Measurements from ENCODE around the gene PRAC1.

PRAC1 gene

DNA sequence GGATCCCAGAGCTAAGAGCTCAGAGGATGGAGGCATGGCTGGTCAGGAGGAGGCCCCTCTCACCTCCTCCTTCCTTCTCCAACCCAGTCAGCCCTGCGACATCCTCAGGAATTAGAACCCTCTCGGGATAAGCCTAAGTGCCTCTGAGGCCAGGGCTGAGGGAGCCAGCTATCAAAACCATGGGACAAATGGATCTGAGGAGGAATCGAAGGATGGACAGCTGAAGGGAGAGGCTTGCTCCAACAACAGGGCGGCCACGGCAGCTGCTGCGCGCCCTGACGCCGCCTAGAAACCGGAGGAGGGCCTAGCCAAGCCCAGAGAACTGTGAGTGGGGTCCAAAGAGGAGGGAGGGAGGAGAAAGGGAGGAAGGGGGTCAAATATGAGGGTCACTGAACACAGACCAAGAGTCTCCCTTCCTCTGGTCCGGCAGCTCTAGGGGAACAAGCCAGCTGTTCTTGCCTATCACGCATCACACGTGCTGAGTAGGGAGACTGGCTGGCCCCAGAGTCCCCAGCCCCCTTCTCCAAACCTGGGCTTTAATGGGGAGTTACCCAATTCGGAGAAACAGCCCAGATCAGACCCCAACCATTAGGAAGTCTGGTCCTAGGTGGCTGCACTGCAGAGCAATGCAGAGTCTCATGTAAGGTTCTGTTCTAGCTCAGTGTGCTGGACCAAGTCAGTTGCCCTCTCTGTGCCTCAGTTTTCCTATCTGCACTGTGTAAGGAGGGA lies 12.2 kb upstream of the PRAC1 start:
- no peaks in the 10 kb centered on the region for H3K36me3 ChIP-seq (ENCODE audit: control insufficient read depth in 5 of 5, insufficient read depth in 5 of 5, low read length in 5 of 5)
- no peak overlapping the region for H3K27ac ChIP-seq (ENCODE audit: low read depth, low read length)
- peaks cover 66 to 89% (median 79%) of the 10 kb centered on the region in 5 donors for H3K27me3 ChIP-seq (ENCODE audit: control insufficient read depth in 5 of 5, insufficient read depth in 4 of 5, low read length in 5 of 5)
- H3K9me3 ChIP-seq (ENCODE audit: control insufficient read depth in 5 of 5, low read length in 5 of 5): no peaks in the 10 kb centered on the region
- H3K9ac ChIP-seq (ENCODE audit: low read length in 5 of 5): no peak overlapping the region
- H3K4me3 ChIP-seq (ENCODE audit: low read depth in 1 of 5, low read length in 5 of 5): no peak overlapping the region
- peaks cover 0 to 5% (median under 1%) of the 10 kb centered on the region in 5 donors for H3K4me1 ChIP-seq (ENCODE audit: control insufficient read depth in 5 of 5, insufficient read depth in 5 of 5, low read length in 5 of 5)

DNA sequence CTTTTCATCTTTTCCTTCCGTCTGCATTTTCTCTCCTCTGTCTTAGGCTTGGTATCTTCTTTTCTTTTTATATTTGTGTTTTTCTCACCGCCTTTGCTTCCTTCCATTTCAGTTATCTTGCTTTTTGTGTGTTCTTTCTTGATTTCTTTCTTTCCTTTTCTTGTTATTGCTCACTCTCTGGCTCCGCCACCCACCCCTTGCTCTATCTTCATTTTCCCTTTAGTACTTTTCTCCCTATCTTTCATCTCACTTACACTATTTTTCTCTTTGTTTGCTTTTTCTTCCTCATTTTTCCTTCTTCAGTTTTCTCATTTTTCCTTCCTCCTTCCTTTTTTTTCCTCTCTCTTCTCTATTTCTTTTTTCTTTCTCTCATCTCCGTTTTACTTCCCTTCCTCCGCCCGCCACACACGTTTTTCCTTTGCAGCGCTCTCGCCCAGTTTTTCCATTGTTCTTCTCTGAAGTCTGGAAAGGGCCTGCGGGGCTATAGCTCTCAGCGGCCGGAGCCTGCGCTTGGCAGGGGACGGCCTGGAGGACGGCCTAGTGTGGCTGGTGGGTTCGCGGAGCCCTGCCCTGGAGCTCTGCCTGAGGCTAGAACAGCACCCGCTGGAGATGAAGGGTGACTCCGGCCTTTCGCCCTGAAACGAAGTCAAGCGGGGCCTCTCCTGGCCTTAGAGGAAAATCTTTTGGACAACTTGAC lies 11.5 kb upstream of the PRAC1 start:
- Histone ChIP-seq H3K4me1 (ENCODE audit: control insufficient read depth in 5 of 5, insufficient read depth in 5 of 5, low read length in 5 of 5) (peaks cover 0 to 11% (median 6%) of the 10 kb centered on the region in 5 donors), H3K9ac (ENCODE audit: low read length in 5 of 5) (no peak overlapping the region), H3K4me3 (ENCODE audit: low read depth in 1 of 5, low read length in 5 of 5) (no peak overlapping the region), H3K27ac (ENCODE audit: low read depth, low read length) (no peak overlapping the region), H3K36me3 (ENCODE audit: control insufficient read depth in 5 of 5, insufficient read depth in 5 of 5, low read length in 5 of 5) (no peaks in the 10 kb centered on the region), H3K27me3 (ENCODE audit: control insufficient read depth in 5 of 5, insufficient read depth in 4 of 5, low read length in 5 of 5) (peaks cover 60 to 89% (median 78%) of the 10 kb centered on the region in 5 donors), H3K9me3 (ENCODE audit: control insufficient read depth in 5 of 5, low read length in 5 of 5) (no peaks in the 10 kb centered on the region)

DNA sequence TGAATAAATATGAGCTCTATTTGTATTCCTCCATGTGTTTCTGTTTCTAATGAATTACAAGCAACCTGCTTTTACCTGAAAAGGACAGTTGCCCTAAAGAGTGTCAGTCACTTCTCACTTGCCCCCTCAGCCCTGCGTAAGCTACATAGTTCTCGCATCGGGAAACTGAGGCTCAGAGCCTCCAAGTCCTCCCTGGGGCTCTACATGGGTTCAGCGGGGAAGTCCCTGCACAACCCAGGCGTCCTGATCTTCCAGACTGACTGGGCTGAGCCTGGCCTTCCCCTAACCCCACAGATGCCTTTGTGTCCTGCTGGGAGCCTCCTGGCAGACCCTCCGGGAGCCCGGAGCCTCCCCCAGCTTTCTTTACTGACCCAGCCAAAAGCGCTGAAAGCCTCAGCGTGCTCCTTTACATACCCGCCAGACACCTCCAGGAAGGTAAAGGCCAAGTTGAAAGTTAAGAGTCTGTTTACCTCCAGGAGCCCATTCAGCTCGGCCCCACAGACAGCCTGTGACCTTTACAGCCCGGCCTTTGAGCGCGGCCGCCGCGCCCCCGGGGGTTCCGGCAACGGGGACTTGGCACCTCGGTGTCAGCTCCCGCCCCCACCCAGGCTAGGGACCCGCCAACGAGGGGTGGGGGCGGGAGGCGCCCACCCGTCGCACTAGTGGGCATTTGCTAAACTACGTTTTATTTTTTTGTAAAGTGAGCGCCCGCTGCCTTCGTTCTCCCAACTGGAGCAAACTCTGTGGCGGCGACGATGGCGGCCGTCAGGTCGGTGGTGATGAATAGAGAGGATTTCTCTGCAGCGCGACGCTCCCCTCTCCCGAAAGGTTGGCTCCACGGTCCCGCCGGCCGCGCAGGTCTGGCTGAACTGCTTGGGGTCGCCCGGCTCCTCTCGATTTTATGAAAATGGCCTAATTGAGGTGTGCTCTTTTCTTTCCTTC lies 10.6 kb upstream of the PRAC1 start:
- Histone ChIP-seq H3K4me3 (ENCODE audit: low read depth in 1 of 5, low read length in 5 of 5) (no peak overlapping the region), H3K9ac (ENCODE audit: low read length in 5 of 5) (no peak overlapping the region), H3K9me3 (ENCODE audit: control insufficient read depth in 5 of 5, low read length in 5 of 5) (no peaks in the 10 kb centered on the region), H3K36me3 (ENCODE audit: control insufficient read depth in 5 of 5, insufficient read depth in 5 of 5, low read length in 5 of 5) (no peaks in the 10 kb centered on the region), H3K27me3 (ENCODE audit: control insufficient read depth in 5 of 5, insufficient read depth in 4 of 5, low read length in 5 of 5) (peaks cover 57 to 89% (median 78%) of the 10 kb centered on the region in 5 donors), H3K27ac (ENCODE audit: low read depth, low read length) (no peak overlapping the region), H3K4me1 (ENCODE audit: control insufficient read depth in 5 of 5, insufficient read depth in 5 of 5, low read length in 5 of 5) (peaks cover 0 to 19% (median 13%) of the 10 kb centered on the region in 5 donors)

DNA sequence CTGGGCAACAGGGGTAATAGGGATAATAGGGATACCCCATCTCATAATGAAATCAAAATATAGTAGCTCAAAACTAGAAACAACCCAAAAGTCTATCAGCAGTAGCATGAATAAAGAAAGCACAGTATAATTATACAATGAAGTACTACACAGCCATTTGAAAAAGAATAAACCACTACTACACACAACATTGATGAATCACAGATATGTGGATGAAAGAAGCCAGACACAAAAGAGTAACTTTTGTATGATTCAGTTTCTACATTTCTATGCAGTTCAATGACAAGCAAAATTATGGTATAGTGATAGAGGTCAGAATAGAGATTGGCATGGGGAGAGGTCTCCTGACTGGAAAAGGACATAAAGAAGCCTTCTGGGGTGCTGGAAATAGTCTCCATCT lies 9.0 kb upstream of the PRAC1 start:
- peaks cover 0 to 20% (median 13%) of the 10 kb centered on the region in 5 donors for H3K4me1 ChIP-seq (ENCODE audit: control insufficient read depth in 5 of 5, insufficient read depth in 5 of 5, low read length in 5 of 5)
- no peak overlapping the region for H3K9ac ChIP-seq (ENCODE audit: low read length in 5 of 5)
- H3K4me3 ChIP-seq (ENCODE audit: low read depth in 1 of 5, low read length in 5 of 5): no peak overlapping the region
- no peaks in the 10 kb centered on the region for H3K36me3 ChIP-seq (ENCODE audit: control insufficient read depth in 5 of 5, insufficient read depth in 5 of 5, low read length in 5 of 5)
- no peak overlapping the region for H3K27ac ChIP-seq (ENCODE audit: low read depth, low read length)
- H3K27me3 ChIP-seq (ENCODE audit: control insufficient read depth in 5 of 5, insufficient read depth in 4 of 5, low read length in 5 of 5): peaks cover 71 to 96% (median 87%) of the 10 kb centered on the region in 5 donors
- no peaks in the 10 kb centered on the region for H3K9me3 ChIP-seq (ENCODE audit: control insufficient read depth in 5 of 5, low read length in 5 of 5)

DNA sequence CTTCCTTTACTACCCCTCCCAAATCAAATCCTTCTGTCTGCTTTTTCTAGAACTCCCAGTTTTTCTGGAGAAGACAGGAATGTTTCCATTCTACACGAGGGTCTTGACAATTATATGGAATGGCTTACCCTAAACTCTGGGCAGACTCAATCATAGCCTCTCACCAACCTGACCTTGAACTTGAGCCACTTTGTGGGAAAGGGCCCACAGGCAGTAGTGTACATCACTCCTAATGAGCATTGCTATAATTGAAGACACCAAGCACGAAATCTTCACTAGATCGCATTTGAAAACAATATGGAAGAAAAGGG lies 7.9 kb upstream of the PRAC1 start:
- no peak overlapping the region for H3K27ac ChIP-seq (ENCODE audit: low read depth, low read length)
- H3K36me3 ChIP-seq (ENCODE audit: control insufficient read depth in 5 of 5, insufficient read depth in 5 of 5, low read length in 5 of 5): no peaks in the 10 kb centered on the region
- H3K4me3 ChIP-seq (ENCODE audit: low read depth in 1 of 5, low read length in 5 of 5): no peak overlapping the region
- H3K4me1 ChIP-seq (ENCODE audit: control insufficient read depth in 5 of 5, insufficient read depth in 5 of 5, low read length in 5 of 5): peaks cover 0 to 22% (median 13%) of the 10 kb centered on the region in 5 donors
- no peaks in the 10 kb centered on the region for H3K9me3 ChIP-seq (ENCODE audit: control insufficient read depth in 5 of 5, low read length in 5 of 5)
- no peak overlapping the region for H3K9ac ChIP-seq (ENCODE audit: low read length in 5 of 5)
- peaks cover 76 to 96% (median 87%) of the 10 kb centered on the region in 5 donors for H3K27me3 ChIP-seq (ENCODE audit: control insufficient read depth in 5 of 5, insufficient read depth in 4 of 5, low read length in 5 of 5)

DNA sequence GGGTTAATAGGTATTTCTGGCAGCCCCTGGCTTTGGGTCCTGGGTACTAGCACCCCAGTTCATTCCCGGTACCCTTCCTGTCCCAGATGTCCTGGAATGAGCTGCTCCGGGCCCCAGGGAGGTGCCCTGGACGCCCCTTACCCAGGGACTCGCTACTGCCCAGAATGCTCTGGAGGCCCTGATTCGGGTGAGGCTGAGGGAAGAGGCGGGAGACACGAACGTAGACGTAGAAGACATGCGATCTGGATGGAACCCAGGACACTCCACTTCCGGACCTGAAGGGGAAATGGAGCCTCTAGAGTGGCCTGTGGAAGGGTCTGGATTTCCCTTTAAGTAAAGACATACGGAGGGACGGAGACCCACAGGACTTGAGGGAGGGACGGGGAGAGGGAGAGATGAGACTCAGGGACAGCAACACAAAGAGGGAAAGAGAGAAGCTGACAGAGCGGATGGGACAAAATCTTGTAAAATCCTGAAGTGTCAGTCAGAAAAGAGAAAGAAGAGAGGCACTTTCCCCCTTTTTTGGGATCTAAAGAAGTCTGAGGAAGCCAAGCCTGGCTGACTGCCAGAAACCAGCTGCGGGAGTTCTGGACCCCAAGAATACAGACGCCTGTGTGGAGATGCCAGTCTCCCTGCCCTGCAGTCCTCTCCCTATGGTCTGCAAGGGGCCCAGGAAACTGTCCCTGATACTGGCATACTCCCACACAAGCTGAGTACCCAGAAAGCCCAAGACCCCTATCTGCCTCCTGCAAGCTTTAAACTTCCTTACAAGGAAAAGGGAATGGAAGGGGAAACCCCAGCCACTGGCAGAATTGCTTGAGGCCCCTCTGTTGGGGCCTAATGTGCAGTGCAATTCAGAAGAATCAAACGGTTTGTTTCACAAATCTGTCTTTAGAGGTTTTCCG lies 7.3 kb upstream of the PRAC1 start:
- H3K9ac ChIP-seq (ENCODE audit: low read length in 5 of 5): no peak overlapping the region
- peaks cover 0 to 26% (median 19%) of the 10 kb centered on the region in 5 donors for H3K4me1 ChIP-seq (ENCODE audit: control insufficient read depth in 5 of 5, insufficient read depth in 5 of 5, low read length in 5 of 5)
- no peak overlapping the region for H3K27ac ChIP-seq (ENCODE audit: low read depth, low read length)
- no peak overlapping the region for H3K4me3 ChIP-seq (ENCODE audit: low read depth in 1 of 5, low read length in 5 of 5)
- H3K9me3 ChIP-seq (ENCODE audit: control insufficient read depth in 5 of 5, low read length in 5 of 5): no peaks in the 10 kb centered on the region
- H3K36me3 ChIP-seq (ENCODE audit: control insufficient read depth in 5 of 5, insufficient read depth in 5 of 5, low read length in 5 of 5): no peaks in the 10 kb centered on the region
- peaks cover 76 to 96% (median 87%) of the 10 kb centered on the region in 5 donors for H3K27me3 ChIP-seq (ENCODE audit: control insufficient read depth in 5 of 5, insufficient read depth in 4 of 5, low read length in 5 of 5)

DNA sequence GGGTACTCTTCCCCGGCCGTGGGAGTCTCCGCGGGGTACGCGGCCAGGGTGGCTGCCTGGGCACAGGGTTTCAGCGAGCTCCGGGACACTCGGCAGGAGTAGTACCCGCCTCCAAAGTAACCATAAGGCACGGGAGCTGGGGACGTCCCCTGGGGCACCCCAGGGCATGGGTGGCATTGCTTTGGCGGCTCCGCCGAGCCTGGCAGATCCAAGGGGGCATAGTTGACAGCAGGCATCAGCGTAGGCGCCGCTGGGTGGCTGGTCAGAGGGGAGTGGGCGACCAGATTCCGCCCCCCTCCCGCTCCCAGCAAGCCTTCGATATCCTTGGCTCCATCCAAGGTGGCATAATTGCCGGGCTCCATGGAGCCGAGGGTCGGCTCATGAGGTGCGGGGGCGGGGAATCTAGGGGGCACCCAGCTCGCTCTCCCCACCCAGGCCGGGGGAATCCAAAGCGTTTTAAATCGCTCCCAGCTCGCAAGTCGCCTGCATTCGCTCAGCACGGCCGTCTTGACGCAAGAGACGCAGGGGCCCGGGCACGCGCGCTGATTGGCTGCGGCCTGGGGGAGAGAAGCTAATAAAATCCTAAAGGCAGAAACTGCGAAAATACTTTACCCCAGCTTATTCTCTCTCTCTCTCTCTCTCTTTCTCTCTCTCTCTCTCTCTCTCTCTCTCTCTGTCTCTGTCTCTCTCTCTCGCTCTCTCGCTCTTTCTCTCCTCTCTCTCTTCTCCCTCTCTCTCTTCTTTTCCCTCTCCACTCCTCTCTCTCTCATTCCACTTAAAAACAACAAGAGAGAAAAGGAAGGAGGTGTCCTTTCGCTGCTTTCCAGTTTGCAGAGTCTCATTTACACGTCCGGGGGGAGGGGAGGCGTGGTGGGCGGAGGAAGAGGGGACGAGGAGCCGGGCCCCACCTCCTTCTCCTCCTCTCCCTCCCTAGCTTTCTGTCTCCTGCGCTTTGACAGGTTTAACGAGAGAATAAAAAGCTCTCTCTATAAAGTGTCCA lies 6.2 kb upstream of the PRAC1 start, which contains the start of gene HOXB13:
Gene HOXB13, minus strand, starts transcription at position 519 of the 1,000 bp plus-strand sequence. Its CDS starts 157 bp downstream, at position 362.
- Histone ChIP-seq H3K36me3 (ENCODE audit: control insufficient read depth in 5 of 5, insufficient read depth in 5 of 5, low read length in 5 of 5) (no peaks in the 10 kb centered on the region), H3K4me3 (ENCODE audit: low read depth in 1 of 5, low read length in 5 of 5) (peak within 1 kb of the TSS in 3 of 5 donors; percentile 23 to 38 (median 31)), H3K27ac (ENCODE audit: low read depth, low read length) (no peak within 1 kb of the TSS), H3K9ac (ENCODE audit: low read length in 5 of 5) (no peak within 1 kb of the TSS), H3K27me3 (ENCODE audit: control insufficient read depth in 5 of 5, insufficient read depth in 4 of 5, low read length in 5 of 5) (peaks cover 73 to 96% (median 83%) of the 10 kb centered on the region in 5 donors), H3K4me1 (ENCODE audit: control insufficient read depth in 5 of 5, insufficient read depth in 5 of 5, low read length in 5 of 5) (peaks cover 0 to 36% (median 27%) of the 10 kb centered on the region in 5 donors), H3K9me3 (ENCODE audit: control insufficient read depth in 5 of 5, low read length in 5 of 5) (no peaks in the 10 kb centered on the region)

DNA sequence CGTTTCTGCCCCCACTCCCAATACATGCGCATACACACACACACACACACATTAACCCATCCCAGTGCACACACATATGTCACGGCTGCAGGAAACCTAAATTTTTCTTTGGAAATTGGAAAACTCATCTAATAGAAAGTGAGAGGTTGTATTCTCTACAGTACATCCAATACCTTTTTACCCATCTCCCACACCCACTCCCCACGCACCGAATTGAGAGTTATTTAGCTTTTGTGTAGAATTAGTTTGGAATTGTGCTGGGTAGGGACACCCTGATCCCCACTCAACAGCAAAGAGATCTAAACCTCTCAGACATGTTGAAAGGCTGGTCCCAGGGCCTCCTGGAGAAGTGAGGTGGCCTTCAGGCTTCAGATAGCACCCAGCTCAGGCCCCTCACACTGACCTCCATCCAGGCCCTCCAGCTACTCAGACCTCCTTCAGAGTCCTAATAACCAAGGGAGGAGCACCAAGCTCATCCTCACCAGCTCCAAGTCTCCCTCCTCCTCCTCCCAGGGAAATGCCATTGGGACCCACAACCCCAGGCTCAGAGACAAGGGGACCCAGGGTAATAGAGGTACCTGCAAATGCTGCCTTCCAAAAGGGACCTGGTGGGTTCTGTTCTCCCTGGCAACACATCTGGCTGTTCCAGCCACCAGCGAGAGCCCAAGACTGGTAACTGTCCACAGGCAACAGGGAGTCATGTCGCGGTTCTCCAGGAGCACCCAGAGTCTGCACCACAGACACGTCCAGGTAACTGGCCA lies 5.3 kb upstream of the PRAC1 start:
- no peak overlapping the region for H3K9ac ChIP-seq (ENCODE audit: low read length in 5 of 5)
- H3K9me3 ChIP-seq (ENCODE audit: control insufficient read depth in 5 of 5, low read length in 5 of 5): no peaks in the 10 kb centered on the region

More for the DNA sequence above, 5.3 kb upstream of the PRAC1 start:
- H3K27me3 ChIP-seq (ENCODE audit: control insufficient read depth in 5 of 5, insufficient read depth in 4 of 5, low read length in 5 of 5): peaks cover 72 to 96% (median 83%) of the 10 kb centered on the region in 5 donors
- H3K4me3 ChIP-seq (ENCODE audit: low read depth in 1 of 5, low read length in 5 of 5): no peak overlapping the region
- H3K27ac ChIP-seq (ENCODE audit: low read depth, low read length): no peak overlapping the region
- peaks cover 0 to 41% (median 31%) of the 10 kb centered on the region in 5 donors for H3K4me1 ChIP-seq (ENCODE audit: control insufficient read depth in 5 of 5, insufficient read depth in 5 of 5, low read length in 5 of 5)
- H3K36me3 ChIP-seq (ENCODE audit: control insufficient read depth in 5 of 5, insufficient read depth in 5 of 5, low read length in 5 of 5): no peaks in the 10 kb centered on the region

All from subcutaneous abdominal adipose tissue (tissue), 5 donors.